Kidney epithelial cell (primary cell): ENCODE data around the gene ATP6V0B. TPM values are rescaled to one million over a fixed set of nuclear protein-coding genes. Genes with fewer than 3 reads are reported as not detected.

ENCODE experiments used
- DNase-seq: peaks from one replicate; pipeline ENCODE4 v3.0.0-alpha.2; 2010; ENCODE audit warnings: low read depth
- H3K27me3 ChIP-seq: 2 replicates; pipeline ENCODE4 v1.6.0; 2011; ENCODE audit warnings: low read length; ENCODE audit not compliant: control insufficient read depth, insufficient read depth
- H3K36me3 ChIP-seq: 2 replicates; pipeline ENCODE4 v1.5.1; 2011; ENCODE audit warnings: low read length; ENCODE audit not compliant: control insufficient read depth, insufficient read depth
- H3K4me3 ChIP-seq: 2 replicates; pipeline ENCODE4 v1.5.1; 2011; ENCODE audit warnings: low read depth, mild to moderate bottlenecking, control low read depth, low read length
- CTCF ChIP-seq: IDR thresholded peaks from 2 replicates; pipeline ENCODE4 v1.5.1; 2011; ENCODE audit warnings: mild to moderate bottlenecking, moderate library complexity, low read length, control low read depth, inconsistent platforms; ENCODE audit not compliant: insufficient read depth, poor library complexity, severe bottlenecking
- total RNA-seq: library from RNA; depleted of rRNA; stranded (reverse); fragments of >200 nt; gene quantifications from 2 replicates; pipeline ENCODE4 v1.2.3, GENCODE V29; 2015

ATP6V0B gene
- total RNA-seq, 1 donor from 2014 or later, result 308 TPM

- no peak for DNase-seq
- no peaks in the 10 kb centered on the region for H3K27me3 ChIP-seq
- H3K4me3 ChIP-seq, result no peak overlapping the region
- peak; percentile 32 for TF ChIP-seq CTCF
- H3K36me3 ChIP-seq, result no peaks in the 10 kb centered on the region
These were observed 27.9 kb downstream of the ATP6V0B start for GRCh38 chr1:44002606-44003157.

GRCh38 chr1:44008259-44008658, 33.5 kb downstream of the ATP6V0B start:
- DNase-seq, result no peak
- H3K36me3 ChIP-seq, result no peaks in the 10 kb centered on the region
- H3K4me3 ChIP-seq, result no peak overlapping the region
- H3K27me3 ChIP-seq, result no peaks in the 10 kb centered on the region
- TF ChIP-seq CTCF, result no peak

GRCh38 chr1:44010935-44011471, 36.2 kb downstream of the ATP6V0B start:
- H3K4me3 ChIP-seq, result no peak overlapping the region
- no peaks in the 10 kb centered on the region for H3K36me3 ChIP-seq
- H3K27me3 ChIP-seq, result peaks cover 3% of the 10 kb centered on the region
- no peak for TF ChIP-seq CTCF
- no peak for DNase-seq

- Histone ChIP-seq H3K4me3 (no peak overlapping the region), H3K36me3 (no peaks in the 10 kb centered on the region), H3K27me3 (peaks cover 11% of the 10 kb centered on the region)
- no peak for TF ChIP-seq CTCF
- DNase-seq, result no peak
These were observed 37.6 kb downstream of the ATP6V0B start for GRCh38 chr1:44012404-44012803.

GRCh38 chr1:44012941-44013609, 38.3 kb downstream of the ATP6V0B start:
- no peak for TF ChIP-seq CTCF
- Histone ChIP-seq H3K36me3 (no peaks in the 10 kb centered on the region), H3K4me3 (no peak overlapping the region), H3K27me3 (peaks cover 15% of the 10 kb centered on the region)
- no peak for DNase-seq
